Heart left ventricle (tissue), 16 donors: Measurements from ENCODE around the gene LYRM4. TPM values are rescaled to one million over a fixed set of nuclear protein-coding genes. Genes with fewer than 3 reads are reported as not detected.
A peak's percentile ranks its signal among the peaks of the same experiment; 100 is the strongest.

Experiments
- ATAC-seq, 4 donors: fragments of 200-7000 bp; cut with Tn5 transposase; one replicate each; pipeline ENCODE4 v1.9.1; 2020 to 2022; ENCODE audit warnings: moderate library complexity in 4 of 4, mild to moderate bottlenecking in 3 of 4, moderate number of reproducible peaks in 1 of 4
- DNase-seq, 5 donors: peaks; one replicate each; pipeline ENCODE4 v3.0.0-alpha.2; 2020
- H3K27ac ChIP-seq, 12 donors: fragments of 200-600 bp; sonication (generic) in 4 of 12; one replicate each; pipeline versions ENCODE4 v1.5.0 to v1.8.0; 2016 to 2022; ENCODE audit warnings: mild to moderate bottlenecking in 2 of 12
- H3K27me3 ChIP-seq, 9 donors: fragments of 200-600 bp; sonication (generic) in 2 of 9; one replicate each; pipeline versions ENCODE4 v1.5.1 to v1.8.0; 2016 to 2022; ENCODE audit warnings: mild to moderate bottlenecking in 3 of 9
- H3K36me3 ChIP-seq, 9 donors: fragments of 200-600 bp; sonication (generic) in 2 of 9; one replicate each; pipeline versions ENCODE4 v1.5.0 to v1.8.0; 2018 to 2022; ENCODE audit warnings: mild to moderate bottlenecking in 2 of 9
- H3K4me1 ChIP-seq, 12 donors: fragments of 200-600 bp; sonication (generic) in 4 of 12; one replicate each; pipeline versions ENCODE4 v1.5.0 to v1.8.0; 2016 to 2022; ENCODE audit warnings: mild to moderate bottlenecking in 3 of 12
- H3K4me3 ChIP-seq, 12 donors: fragments of 200-600 bp; sonication (generic) in 4 of 12; one replicate each; pipeline versions ENCODE4 v1.5.0 to v1.8.0; 2017 to 2022; ENCODE audit warnings: mild to moderate bottlenecking in 9 of 12, moderate library complexity in 4 of 12
- H3K9me3 ChIP-seq, 12 donors: fragments of 200-600 bp; sonication (generic) in 4 of 12; one replicate each; pipeline versions ENCODE4 v1.5.0 to v1.8.0; 2016 to 2022; ENCODE audit warnings: mild to moderate bottlenecking in 1 of 12
- POLR2A ChIP-seq, 2 donors: fragments of 450-650 bp; IDR thresholded peaks; one replicate each; pipeline ENCODE4 v1.6.1; 2017; ENCODE audit warnings: antibody characterized with exemption in 2 of 2, mild to moderate bottlenecking in 2 of 2, moderate library complexity in 2 of 2
- WGBS, 4 donors: extraction: QIAGEN DNeasy Blood & Tissue Kit in 2 of 4; methylation state at CpG; one replicate each; pipeline versions ENCODE4 v1.1.5 to v1.1.7; 2013 to 2018; 5-methylcytosine and 5-hydroxymethylcytosine counted together
- intact Hi-C, 10 donors: fragments of 100-400 bp; cut with DNase I; formaldehyde crosslinking; loops; one replicate each; pipeline versions ENCODE4 v1.11.1 to v1.14.2; 2022
- polyA plus RNA-seq, 2 donors: library from polyadenylated mRNA; stranded (reverse); fragments of 200-250 nt; gene quantifications; one replicate each; pipeline ENCODE4 v1.2.3, GENCODE V29; 2013
- total RNA-seq, 9 donors: library from RNA; depleted of rRNA in 2 of 9; stranded (reverse); fragments of >200 nt in 2 of 9; fragmentation: NEBNext Ultra II Directional in 3 of 9; extraction: Animal tissue kit (Norgen Biotek cat#: 25700) in 3 of 9; gene quantifications; one replicate each; pipeline versions ENCODE4 v1.1.0 to v1.2.4, GENCODE V29; 2016 to 2023
- TF ChIP-seq, protein P1 (sequence below), 12 donors: fragments of 200-600 bp; sonication (generic) in 4 of 12; IDR thresholded peaks; one replicate each; pipeline versions ENCODE4 v1.5.0 to v1.8.0; 2018 to 2022; ENCODE audit warnings: antibody characterized with exemption in 12 of 12, mild to moderate bottlenecking in 5 of 12
- donor health status: ischemic (EF 13 %, LVEDD 7.1; RV severe dilation, severe dysfunction).
- donor health status: healthy with polysubstance abuse.
- donor health status: DM: no; HTN: yes; CAD: no.
- donor health status: DM: no; HTN: no; CAD: no.
- donor health status: ischemic (EF 25% LVEDD 6.9; RV normal size, moderate dysfunction).
- donor health status: ischemic (EF 25% LVEDD 5.7; RV mildly dilated, moderate dysfunction).
- donor health status: healthy.
- donor health status: DM: yes; HTN: yes; CAD: no.
- donor health status: ischemic (EF 35%, LVEDD 5.7; RV mildly dilated, moderate dysfunction).
- donor health status: nonischemic (EF 11% LVEDD 7.7; RV severe dilation, severe dysfunction).
- donor health status: DM: yes; HTN: yes; CAD: no.
- donor health status: PGD.
- donor health status: ischemic (EF 29% LVEDD 5.4; RV normal size, mild dysfunction).
- donor health status: nonischemic (EF 23%, LVEDD 6.1; RV moderate dilation, normal function).

The LYRM4 gene
- total and polyA plus RNA-seq, 11 donors = 18.8 to 39.7 (median 21.3) TPM

DNA sequence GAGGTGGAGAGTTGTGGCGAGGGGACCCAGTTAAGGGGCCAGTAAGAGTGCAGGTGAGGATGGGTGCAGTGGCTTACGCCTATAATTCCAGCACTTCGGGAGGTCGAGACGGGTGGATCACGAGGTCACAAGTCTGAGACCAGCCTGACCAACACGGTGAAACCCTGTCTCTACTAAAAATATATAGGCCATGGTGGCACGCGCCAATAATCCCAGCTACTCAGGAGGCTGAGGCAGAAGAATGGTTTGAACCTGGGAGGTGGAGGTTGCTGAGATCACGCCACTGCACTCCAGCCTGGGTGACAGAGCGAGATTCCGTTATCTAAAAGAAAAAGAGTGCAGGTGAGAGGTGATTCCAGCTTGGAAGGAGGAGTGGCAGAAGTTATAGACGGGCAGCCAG lies 147.7 kb downstream of the LYRM4 start:
- H3K4me3 ChIP-seq = no peak overlapping the region

DNA sequence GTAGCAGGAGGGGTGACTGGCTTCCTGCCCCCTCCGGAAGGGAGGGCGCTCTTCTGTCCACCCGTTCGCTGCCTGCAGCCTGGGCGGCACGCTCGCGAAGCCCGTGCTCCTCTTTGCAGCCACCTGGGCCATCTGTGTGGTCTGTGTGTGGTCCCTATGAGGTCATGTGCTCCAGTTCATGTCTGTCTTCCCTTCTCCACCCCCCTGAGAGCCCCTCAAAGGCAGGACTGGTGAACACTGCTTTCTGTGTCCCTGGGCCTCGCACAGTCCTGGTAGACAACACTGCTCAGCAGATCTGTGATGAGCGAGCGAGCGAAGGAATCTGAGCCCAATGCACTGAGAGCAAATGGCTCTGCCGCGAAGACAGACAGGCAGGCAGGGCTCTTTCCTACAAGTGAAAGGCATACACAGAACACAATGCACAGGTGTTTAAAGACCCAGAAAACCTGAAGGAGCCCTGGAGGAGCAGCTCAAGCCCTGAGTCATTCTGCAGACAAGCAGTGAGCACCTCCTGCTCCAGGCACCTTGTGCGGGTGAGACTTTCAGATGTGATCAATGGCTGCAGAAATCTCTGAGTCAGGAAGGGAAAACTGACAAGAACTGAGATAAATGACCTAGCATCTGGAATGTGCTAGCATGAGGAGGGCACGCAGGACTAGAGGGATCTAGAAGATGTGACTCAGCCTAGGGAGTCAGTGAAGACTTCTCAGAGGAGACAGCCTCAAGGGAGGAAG lies 148.5 kb downstream of the LYRM4 start:
- Histone ChIP-seq H3K27ac (no peak overlapping the region), H3K27me3 (no peaks in the 10 kb centered on the region), H3K4me3 (no peak overlapping the region), H3K9me3 (no peaks in the 10 kb centered on the region), H3K36me3 (peaks cover 0 to 4% (median 0%) of the 10 kb centered on the region in 9 donors), H3K4me1 (peaks cover 0 to 37% (median 7%) of the 10 kb centered on the region in 12 donors)
- ATAC-seq (no peak), DNase-seq (no peak)
- 74 to 90% (median 79%) methylated on average over 13 to 17 of the region's 17 CpGs for whole genome bisulfite sequencing, 4 donors
- intact Hi-C loops = loop anchor here in 4 of 10 donors (5.0 to 10.0 kb wide), 3 partner anchors 35 to 107 kb away; partner anchors contain the start of gene RPP40 (in 1 of the 4)
- TF ChIP-seq POLR2A (IDR thresholded peaks at IDR 0.05) = no peak
- TF ChIP-seq, protein P1, sequence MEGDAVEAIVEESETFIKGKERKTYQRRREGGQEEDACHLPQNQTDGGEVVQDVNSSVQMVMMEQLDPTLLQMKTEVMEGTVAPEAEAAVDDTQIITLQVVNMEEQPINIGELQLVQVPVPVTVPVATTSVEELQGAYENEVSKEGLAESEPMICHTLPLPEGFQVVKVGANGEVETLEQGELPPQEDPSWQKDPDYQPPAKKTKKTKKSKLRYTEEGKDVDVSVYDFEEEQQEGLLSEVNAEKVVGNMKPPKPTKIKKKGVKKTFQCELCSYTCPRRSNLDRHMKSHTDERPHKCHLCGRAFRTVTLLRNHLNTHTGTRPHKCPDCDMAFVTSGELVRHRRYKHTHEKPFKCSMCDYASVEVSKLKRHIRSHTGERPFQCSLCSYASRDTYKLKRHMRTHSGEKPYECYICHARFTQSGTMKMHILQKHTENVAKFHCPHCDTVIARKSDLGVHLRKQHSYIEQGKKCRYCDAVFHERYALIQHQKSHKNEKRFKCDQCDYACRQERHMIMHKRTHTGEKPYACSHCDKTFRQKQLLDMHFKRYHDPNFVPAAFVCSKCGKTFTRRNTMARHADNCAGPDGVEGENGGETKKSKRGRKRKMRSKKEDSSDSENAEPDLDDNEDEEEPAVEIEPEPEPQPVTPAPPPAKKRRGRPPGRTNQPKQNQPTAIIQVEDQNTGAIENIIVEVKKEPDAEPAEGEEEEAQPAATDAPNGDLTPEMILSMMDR (IDR thresholded peaks at IDR 0.05) = no peak

More for the DNA sequence above, 147.7 kb downstream of the LYRM4 start:
- Histone ChIP-seq H3K9me3 (no peaks in the 10 kb centered on the region), H3K4me1 (peaks cover 0 to 33% (median 7%) of the 10 kb centered on the region in 12 donors), H3K27ac (no peak overlapping the region), H3K36me3 (peaks cover 0 to 4% (median 0%) of the 10 kb centered on the region in 9 donors), H3K27me3 (no peaks in the 10 kb centered on the region)
- TF ChIP-seq, protein P1 (IDR thresholded peaks at IDR 0.05) = no peak
- no peak for ATAC-seq
- intact Hi-C loops = loop anchor here in 4 of 10 donors (5.0 to 10.0 kb wide), 3 partner anchors 36 to 108 kb away; partner anchors contain the start of gene RPP40 (in 1 of the 4)
- DNase-seq = no peak
- 94 to 98% (median 97%) methylated on average over 13 of the region's 13 CpGs for WGBS, 4 donors

DNA sequence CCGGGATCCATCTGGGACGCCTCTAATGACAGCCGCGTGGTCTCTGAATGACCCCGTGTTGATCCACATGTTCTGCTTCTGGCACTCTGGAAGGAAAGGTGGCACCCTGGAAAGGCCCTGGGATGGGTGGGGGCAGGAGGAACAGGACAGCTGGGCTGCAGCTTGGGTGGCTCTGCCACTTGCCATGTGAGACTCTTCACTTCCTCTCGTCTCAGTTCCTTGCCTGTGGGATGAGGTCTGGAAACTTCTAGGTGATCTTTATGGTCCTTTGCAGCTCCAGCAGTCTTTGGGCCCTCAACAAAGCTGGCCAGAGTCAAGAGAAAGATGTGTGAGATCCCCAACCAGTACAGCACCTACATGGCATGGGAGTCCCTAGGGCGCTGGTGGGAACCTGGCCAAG lies 149.1 kb downstream of the LYRM4 start:
- intact Hi-C loops = loop anchor here in 4 of 10 donors (2.0 to 10.0 kb wide), 4 partner anchors 27 to 107 kb away; partner anchors contain the start of genes PPP1R3G (in 1 of the 4) and RPP40 (in 1 of the 4)

DNA sequence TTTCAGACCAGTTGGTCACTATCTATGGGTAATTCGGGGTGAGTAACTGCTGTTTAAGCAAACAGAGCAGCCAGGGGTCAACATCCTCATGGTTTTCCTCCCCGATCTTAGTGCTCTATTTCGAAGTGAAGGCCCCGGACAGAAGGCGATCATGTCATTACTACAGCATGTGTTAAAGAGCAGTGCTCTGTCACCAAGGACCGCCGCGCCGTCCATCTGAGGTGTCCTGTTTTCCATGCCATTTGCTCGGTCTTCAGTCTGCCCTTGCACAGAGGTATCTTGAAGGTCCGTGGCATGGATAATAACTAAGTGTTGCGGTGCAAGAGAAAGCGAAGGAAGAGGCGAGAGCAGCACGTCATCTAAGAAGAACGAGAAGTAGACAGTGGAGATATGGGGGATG lies 150.5 kb downstream of the LYRM4 start:
- no peaks in the 10 kb centered on the region for H3K27me3 ChIP-seq
- DNase-seq (no peak), ATAC-seq (no peak)
- H3K4me1 ChIP-seq = peaks cover 0 to 45% (median 7%) of the 10 kb centered on the region in 12 donors
- H3K4me3 ChIP-seq = no peak overlapping the region
- TF ChIP-seq, protein P1 (IDR thresholded peaks at IDR 0.05) = no peak
- no peak for TF ChIP-seq POLR2A (IDR thresholded peaks at IDR 0.05)
- no peak overlapping the region for H3K27ac ChIP-seq
- H3K9me3 ChIP-seq = no peaks in the 10 kb centered on the region
- 89 to 94% (median 91%) methylated on average over 16 of the region's 16 CpGs for WGBS, 4 donors
- peaks cover 0 to 4% (median 0%) of the 10 kb centered on the region in 9 donors for H3K36me3 ChIP-seq
- intact Hi-C loops = loop anchor here in 4 of 10 donors (2.0 to 10.0 kb wide), 4 partner anchors 25 to 105 kb away; partner anchors contain the start of genes PPP1R3G (in 1 of the 4) and RPP40 (in 1 of the 4)

More for the DNA sequence above, 149.1 kb downstream of the LYRM4 start:
- H3K4me1 ChIP-seq = peaks cover 0 to 43% (median 7%) of the 10 kb centered on the region in 12 donors
- H3K36me3 ChIP-seq = peaks cover 0 to 4% (median 0%) of the 10 kb centered on the region in 9 donors
- no peaks in the 10 kb centered on the region for H3K27me3 ChIP-seq
- no peak overlapping the region for H3K27ac ChIP-seq
- WGBS, 4 donors = 49 to 73% (median 63%) methylated on average over 7 of the region's 7 CpGs
- no peak overlapping the region for H3K4me3 ChIP-seq
- ATAC-seq (peak in 1 of 4 donors; percentile 43), DNase-seq (no peak)
- TF ChIP-seq, protein P1 (IDR thresholded peaks at IDR 0.05) = no peak
- no peak for TF ChIP-seq POLR2A (IDR thresholded peaks at IDR 0.05)
- H3K9me3 ChIP-seq = no peaks in the 10 kb centered on the region
